Measurements from ENCODE around the gene GALNT11. TPM values are rescaled to one million over a fixed set of nuclear protein-coding genes. Genes with fewer than 3 reads are reported as not detected.

GALNT11 gene
- total and polyA plus RNA-seq, 4 donors, result 12.0 to 21.8 (median 13.8) TPM

GRCh38 chr7:152046531-152046930, 21.1 kb downstream of the GALNT11 start:
- Histone ChIP-seq H3K36me3 (ENCODE audit: control insufficient read depth in 4 of 4, insufficient read depth in 3 of 4, low read depth in 1 of 4, low read length in 3 of 4) (no peaks in the 10 kb centered on the region), H3K9ac (ENCODE audit: low read depth in 1 of 2, low read length in 2 of 2) (no peak overlapping the region), H3K4me3 (ENCODE audit: low read depth in 1 of 3, low read length in 3 of 3) (no peak overlapping the region), H3K4me1 (ENCODE audit: control insufficient read depth in 4 of 4, insufficient read depth in 4 of 4, low read length in 3 of 4) (peaks cover 0 to 3% (median 0%) of the 10 kb centered on the region in 4 donors), H3K27me3 (ENCODE audit: control insufficient read depth in 4 of 4, insufficient read depth in 4 of 4, low read length in 3 of 4) (no peaks in the 10 kb centered on the region), H3K27ac (ENCODE audit: low read depth in 1 of 2, low read length in 2 of 2) (no peak overlapping the region), H3K9me3 (ENCODE audit: control insufficient read depth in 4 of 4, low read length in 3 of 4) (no peaks in the 10 kb centered on the region)
- TF ChIP-seq HNF4A (conservative IDR thresholded peaks at IDR 0.05), result no peak
- no peak for TF ChIP-seq HNF4G (IDR thresholded peaks at IDR 0.05)
- no peak for TF ChIP-seq REST (IDR thresholded peaks at IDR 0.05)
- TF ChIP-seq FOXA2 (IDR thresholded peaks at IDR 0.05), result no peak
- no peak for TF ChIP-seq YY1 (IDR thresholded peaks at IDR 0.05)
- TF ChIP-seq JUND (IDR thresholded peaks at IDR 0.05), result no peak
- no peak for TF ChIP-seq GABPA (IDR thresholded peaks at IDR 0.05 in 1 of 2, conservative IDR thresholded peaks at IDR 0.05 in 1 of 2)
- TF ChIP-seq MAX (IDR thresholded peaks at IDR 0.05), result no peak
- no peak for TF ChIP-seq NR2F2 (IDR thresholded peaks at IDR 0.05)
- no peak for TF ChIP-seq EGR1 (IDR thresholded peaks at IDR 0.05; ENCODE audit: low read depth in 2 of 2)
- TF ChIP-seq TAF1 (conservative IDR thresholded peaks at IDR 0.05), result no peak
- TF ChIP-seq CTCF (IDR thresholded peaks at IDR 0.05; ENCODE audit: low read depth, low read length, missing input control), result no peak
- TF ChIP-seq RAD21 (IDR thresholded peaks at IDR 0.05), result no peak
- no peak for TF ChIP-seq FOXA1 (IDR thresholded peaks at IDR 0.05)
- TF ChIP-seq RXRA (IDR thresholded peaks at IDR 0.05), result no peak
- no peak for TF ChIP-seq SP1 (IDR thresholded peaks at IDR 0.05)
- no peak for TF ChIP-seq ZBTB33 (IDR thresholded peaks at IDR 0.05)
- DNase-seq (ENCODE audit: low spot score), result no peak

- no peak overlapping the region for H3K27ac ChIP-seq (ENCODE audit: low read depth in 1 of 2, low read length in 2 of 2)
- 97% methylated on average over 2 of the region's 2 CpGs for WGBS
- H3K9me3 ChIP-seq (ENCODE audit: control insufficient read depth in 4 of 4, low read length in 3 of 4), result no peaks in the 10 kb centered on the region
- TF ChIP-seq TAF1 (conservative IDR thresholded peaks at IDR 0.05) (no peak), ATF3 (IDR thresholded peaks at IDR 0.05) (no peak), CTCF (IDR thresholded peaks at IDR 0.05; ENCODE audit: low read depth, low read length, missing input control) (no peak), EGR1 (IDR thresholded peaks at IDR 0.05; ENCODE audit: low read depth in 2 of 2) (no peak), HNF4G (IDR thresholded peaks at IDR 0.05) (no peak), REST (IDR thresholded peaks at IDR 0.05) (no peak), GABPA (IDR thresholded peaks at IDR 0.05 in 1 of 2, conservative IDR thresholded peaks at IDR 0.05 in 1 of 2) (no peak), FOXA1 (IDR thresholded peaks at IDR 0.05) (no peak), NR2F2 (IDR thresholded peaks at IDR 0.05) (no peak), HNF4A (conservative IDR thresholded peaks at IDR 0.05) (no peak), JUND (IDR thresholded peaks at IDR 0.05) (no peak)
Measured at GRCh38 chr7:152048051-152048450, 22.6 kb downstream of the GALNT11 start.

More at GRCh38 chr7:152048051-152048450, 22.6 kb downstream of the GALNT11 start:
- no peak for DNase-seq (ENCODE audit: low spot score)
- Histone ChIP-seq H3K4me1 (ENCODE audit: control insufficient read depth in 4 of 4, insufficient read depth in 4 of 4, low read length in 3 of 4) (peaks cover 0 to 3% (median 0%) of the 10 kb centered on the region in 4 donors), H3K4me3 (ENCODE audit: low read depth in 1 of 3, low read length in 3 of 3) (no peak overlapping the region), H3K9ac (ENCODE audit: low read depth in 1 of 2, low read length in 2 of 2) (no peak overlapping the region), H3K36me3 (ENCODE audit: control insufficient read depth in 4 of 4, insufficient read depth in 3 of 4, low read depth in 1 of 4, low read length in 3 of 4) (no peaks in the 10 kb centered on the region), H3K27me3 (ENCODE audit: control insufficient read depth in 4 of 4, insufficient read depth in 4 of 4, low read length in 3 of 4) (no peaks in the 10 kb centered on the region)
